Activated CD8-positive, alpha-beta memory T cell treated with anti-CD3 and anti-CD28 coated beads for 1 hour (primary cell): ENCODE data around the gene CYB561.
"Not testable (repeated sequence)": the region's sequence is repeated elsewhere in the genome, so short reads cannot be mapped to it uniquely, and the experiment has no call there.

Experiments
- DNase-seq, 2 donors: peaks; one replicate each; pipeline ENCODE4 v3.0.0-alpha.2; 2020; ENCODE audit warnings: low read depth in 1 of 2; ENCODE audit errors: extremely low read depth in 1 of 2

CYB561 gene

GRCh38 chr17:63479495-63480184 lies 33.5 kb upstream of the CYB561 start:
- DNase-seq: no peak

GRCh38 chr17:63478814-63479494 lies 32.8 kb upstream of the CYB561 start:
- peak; percentile 42 to 62 for DNase-seq

- no peak for DNase-seq
Measured at GRCh38 chr17:63477480-63478440, 31.7 kb upstream of the CYB561 start.

GRCh38 chr17:63476854-63477479 lies 30.9 kb upstream of the CYB561 start, which contains the start of gene ACE:
Gene ACE, plus strand, starts transcription at chr17:63477061. Its CDS starts 34 bp downstream, at chr17:63477095.
- no peak for DNase-seq

GRCh38 chr17:63476459-63476853 lies 30.4 kb upstream of the CYB561 start:
- DNase-seq: no peak

GRCh38 chr17:63475491-63476412 lies 29.6 kb upstream of the CYB561 start:
- no peak for DNase-seq

GRCh38 chr17:63474586-63475460 lies 28.7 kb upstream of the CYB561 start:
- no peak for DNase-seq

- no peak for DNase-seq
Measured at GRCh38 chr17:63474174-63474573, 28.1 kb upstream of the CYB561 start.

GRCh38 chr17:63468099-63468498 lies 22.0 kb upstream of the CYB561 start:
- DNase-seq: not testable (repeated sequence)

GRCh38 chr17:63464691-63465236 lies 18.7 kb upstream of the CYB561 start:
- DNase-seq: no peak

- DNase-seq: no peak
Measured at GRCh38 chr17:63463771-63464170, 17.7 kb upstream of the CYB561 start.

- no peak for DNase-seq
Measured at GRCh38 chr17:63460018-63460417, 13.9 kb upstream of the CYB561 start.

GRCh38 chr17:63458478-63458877 lies 12.4 kb upstream of the CYB561 start:
- no peak for DNase-seq

- no peak for DNase-seq
Measured at GRCh38 chr17:63455417-63455816, 9.3 kb upstream of the CYB561 start.

- no peak for DNase-seq
Measured at GRCh38 chr17:63454915-63455314, 8.8 kb upstream of the CYB561 start.

GRCh38 chr17:63454357-63454756 lies 8.3 kb upstream of the CYB561 start:
- not testable (repeated sequence) for DNase-seq

- no peak for DNase-seq
Measured at GRCh38 chr17:63452962-63453551, 7.0 kb upstream of the CYB561 start.
